ENCODE results near the gene FKBP8. TPM values are rescaled to one million over a fixed set of nuclear protein-coding genes. Genes with fewer than 3 reads are reported as not detected.

Gene FKBP8
- total RNA-seq, 1 donor from 2014 or later, result 142 TPM

DNA sequence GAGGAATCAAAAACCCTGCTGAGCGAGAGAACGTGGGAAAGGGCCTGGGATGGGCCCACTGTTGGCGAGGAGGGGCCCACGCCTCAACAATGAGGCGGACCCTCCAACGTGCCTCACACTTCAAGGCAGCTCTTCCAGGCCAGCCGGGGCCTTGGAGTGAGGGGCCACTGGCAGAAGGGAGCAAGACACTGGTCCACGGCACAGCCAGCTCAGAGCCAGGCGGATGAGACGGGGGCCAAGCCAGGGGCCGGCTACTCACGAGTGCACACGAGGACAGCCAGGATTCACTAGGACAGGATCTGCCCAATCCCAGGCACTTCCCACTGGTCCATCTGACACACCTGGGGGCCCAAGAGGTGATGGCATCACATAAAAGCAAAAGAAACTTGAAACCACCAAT, 42.0 kb downstream of the FKBP8 start:
- H3K4me3 ChIP-seq (ENCODE audit: low read depth, low read length), result no peak overlapping the region
- TF ChIP-seq, protein P1, sequence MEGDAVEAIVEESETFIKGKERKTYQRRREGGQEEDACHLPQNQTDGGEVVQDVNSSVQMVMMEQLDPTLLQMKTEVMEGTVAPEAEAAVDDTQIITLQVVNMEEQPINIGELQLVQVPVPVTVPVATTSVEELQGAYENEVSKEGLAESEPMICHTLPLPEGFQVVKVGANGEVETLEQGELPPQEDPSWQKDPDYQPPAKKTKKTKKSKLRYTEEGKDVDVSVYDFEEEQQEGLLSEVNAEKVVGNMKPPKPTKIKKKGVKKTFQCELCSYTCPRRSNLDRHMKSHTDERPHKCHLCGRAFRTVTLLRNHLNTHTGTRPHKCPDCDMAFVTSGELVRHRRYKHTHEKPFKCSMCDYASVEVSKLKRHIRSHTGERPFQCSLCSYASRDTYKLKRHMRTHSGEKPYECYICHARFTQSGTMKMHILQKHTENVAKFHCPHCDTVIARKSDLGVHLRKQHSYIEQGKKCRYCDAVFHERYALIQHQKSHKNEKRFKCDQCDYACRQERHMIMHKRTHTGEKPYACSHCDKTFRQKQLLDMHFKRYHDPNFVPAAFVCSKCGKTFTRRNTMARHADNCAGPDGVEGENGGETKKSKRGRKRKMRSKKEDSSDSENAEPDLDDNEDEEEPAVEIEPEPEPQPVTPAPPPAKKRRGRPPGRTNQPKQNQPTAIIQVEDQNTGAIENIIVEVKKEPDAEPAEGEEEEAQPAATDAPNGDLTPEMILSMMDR (IDR thresholded peaks at IDR 0.05; ENCODE audit: insufficient read depth, low read length, severe bottlenecking), result no peak
- DNase-seq (ENCODE audit: low read depth) (no peak), FAIRE-seq (no peak)
- H3K27me3 ChIP-seq (ENCODE audit: control insufficient read depth, insufficient read depth, low read length), result no peaks in the 10 kb centered on the region
- no peaks in the 10 kb centered on the region for H3K36me3 ChIP-seq (ENCODE audit: control insufficient read depth, insufficient read depth, low read length)

DNA sequence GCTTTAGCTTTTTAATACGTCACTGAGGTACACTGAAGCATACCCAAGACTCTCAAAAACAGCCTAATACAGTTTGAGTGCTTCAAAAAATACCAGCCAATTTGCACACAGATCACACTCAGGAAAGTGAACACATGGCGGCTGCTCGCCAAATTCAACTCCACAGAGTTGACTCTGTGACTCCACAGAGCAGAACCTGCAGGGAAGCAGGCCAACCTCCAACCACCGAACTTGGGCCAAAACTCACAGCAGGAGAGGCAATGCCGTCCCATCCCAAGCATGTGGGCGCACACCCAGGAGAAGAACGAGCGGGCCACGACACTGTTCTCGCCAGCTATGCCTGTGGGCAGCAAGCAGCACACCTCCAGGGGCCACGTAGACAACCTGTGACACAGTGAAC, 42.6 kb downstream of the FKBP8 start:
- no peaks in the 10 kb centered on the region for H3K36me3 ChIP-seq (ENCODE audit: control insufficient read depth, insufficient read depth, low read length)
- DNase-seq (ENCODE audit: low read depth) (no peak), FAIRE-seq (peak; percentile 72)
- TF ChIP-seq, protein P1 (IDR thresholded peaks at IDR 0.05; ENCODE audit: insufficient read depth, low read length, severe bottlenecking), result no peak
- H3K27me3 ChIP-seq (ENCODE audit: control insufficient read depth, insufficient read depth, low read length), result no peaks in the 10 kb centered on the region
- no peak overlapping the region for H3K4me3 ChIP-seq (ENCODE audit: low read depth, low read length)

DNA sequence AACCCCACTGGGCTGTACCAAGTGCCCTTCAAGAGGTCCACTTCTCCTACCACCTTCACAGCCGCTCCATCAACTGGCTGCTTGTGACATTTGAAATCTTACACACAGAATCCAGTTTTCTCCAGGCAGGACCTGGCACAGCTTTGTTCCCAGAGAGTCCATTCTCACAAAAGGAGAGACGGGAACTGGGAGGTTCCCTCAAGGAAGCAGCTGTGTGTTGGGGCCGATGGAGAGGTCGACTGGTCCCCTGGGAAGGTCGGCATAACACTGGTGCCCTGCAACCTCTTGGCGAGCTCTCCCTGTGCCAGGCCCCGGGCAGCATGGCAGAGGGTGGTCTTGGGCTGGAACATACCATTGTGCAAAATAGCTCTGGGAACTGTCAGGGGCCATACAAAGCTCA, 43.0 kb downstream of the FKBP8 start:
- no peak for FAIRE-seq
- DNase-seq (ENCODE audit: low read depth), result no peak
- TF ChIP-seq, protein P1 (IDR thresholded peaks at IDR 0.05; ENCODE audit: insufficient read depth, low read length, severe bottlenecking), result no peak

DNA sequence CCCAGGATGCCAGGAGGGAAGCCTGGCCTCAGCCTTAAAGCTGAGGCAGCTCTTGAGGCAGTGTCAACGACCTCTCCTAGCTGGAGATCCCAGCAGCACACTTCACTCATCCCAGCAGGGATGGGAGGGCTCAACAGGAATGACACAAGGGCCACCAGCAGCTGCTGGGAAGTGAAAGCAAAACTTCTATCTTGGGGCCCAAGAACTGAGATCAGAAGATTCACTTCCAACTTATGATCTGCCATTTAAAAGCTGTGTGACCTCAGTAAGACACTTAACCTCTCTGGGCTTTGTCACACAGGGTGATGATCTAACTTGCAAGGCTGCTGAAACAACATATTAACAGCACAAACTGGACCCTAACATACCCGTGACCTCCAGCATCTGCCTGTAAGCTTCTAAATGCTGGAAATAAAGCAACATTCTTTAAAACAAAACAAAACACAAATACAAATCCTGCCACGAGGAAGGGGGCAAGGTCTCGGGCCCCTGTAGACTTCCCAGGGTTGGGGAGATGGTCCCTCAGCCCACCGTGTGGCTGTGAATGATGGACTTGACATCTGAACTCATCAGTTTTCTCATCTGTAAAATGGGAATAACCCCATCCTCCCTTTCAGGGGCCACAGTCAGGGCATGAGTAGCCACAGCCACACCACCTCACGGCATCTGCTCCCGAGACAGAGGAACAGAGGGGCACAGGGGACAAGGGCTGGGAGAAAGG, 44.2 kb downstream of the FKBP8 start:
- TF ChIP-seq, protein P1 (IDR thresholded peaks at IDR 0.05; ENCODE audit: insufficient read depth, low read length, severe bottlenecking), result no peak
- H3K4me3 ChIP-seq (ENCODE audit: low read depth, low read length), result no peak overlapping the region
- FAIRE-seq, result no peak

More for the DNA sequence above, 43.0 kb downstream of the FKBP8 start:
- Histone ChIP-seq H3K36me3 (ENCODE audit: control insufficient read depth, insufficient read depth, low read length) (no peaks in the 10 kb centered on the region), H3K27me3 (ENCODE audit: control insufficient read depth, insufficient read depth, low read length) (no peaks in the 10 kb centered on the region), H3K4me3 (ENCODE audit: low read depth, low read length) (no peak overlapping the region)

GRCh38 chr19:18496980-18497256, 46.5 kb downstream of the FKBP8 start:
- FAIRE-seq, result no peak
- Histone ChIP-seq H3K27me3 (ENCODE audit: control insufficient read depth, insufficient read depth, low read length) (no peaks in the 10 kb centered on the region), H3K36me3 (ENCODE audit: control insufficient read depth, insufficient read depth, low read length) (no peaks in the 10 kb centered on the region), H3K4me3 (ENCODE audit: low read depth, low read length) (no peak overlapping the region)
- peak; percentile 70 for DNase-seq (ENCODE audit: low read depth)
- TF ChIP-seq, protein P1 (IDR thresholded peaks at IDR 0.05; ENCODE audit: insufficient read depth, low read length, severe bottlenecking), result no peak

More for the DNA sequence above, 44.2 kb downstream of the FKBP8 start:
- Histone ChIP-seq H3K27me3 (ENCODE audit: control insufficient read depth, insufficient read depth, low read length) (no peaks in the 10 kb centered on the region), H3K36me3 (ENCODE audit: control insufficient read depth, insufficient read depth, low read length) (no peaks in the 10 kb centered on the region)
- DNase-seq (ENCODE audit: low read depth), result no peak

Measured in bronchial epithelial cell (primary cell).